ENCODE measurements around the gene C2CD4C.

- TF ChIP-seq CTCF (IDR thresholded peaks at IDR 0.05 in 8 of 11, conservative IDR thresholded peaks at IDR 0.05 in 3 of 11) (no peak), POLR2A (IDR thresholded peaks at IDR 0.05) (no peak), POLR2AphosphoS5 (IDR thresholded peaks at IDR 0.05) (no peak)
These were observed 15.6 kb upstream of the C2CD4C start for GRCh38 chr19:424546-424945.
